ENCODE results near the gene KLHL24. TPM values are rescaled to one million over a fixed set of nuclear protein-coding genes. Genes with fewer than 3 reads are reported as not detected.
"Not testable (repeated sequence)": the region's sequence is repeated elsewhere in the genome, so short reads cannot be mapped to it uniquely, and the experiment has no call there.

KLHL24 gene
- polyA plus RNA-seq, 1 experiment = 33.6 TPM

GRCh38 chr3:183635107-183635430, 354 bp upstream of the KLHL24 start:
- Histone ChIP-seq H3K27me3 (ENCODE audit: control insufficient read depth, insufficient read depth, low read length) (no peaks in the 10 kb centered on the region), H3K9me3 (ENCODE audit: control insufficient read depth, insufficient read depth, low read length) (no peaks in the 10 kb centered on the region; the same call in 1 of the 2 replicates), H3K4me3 (ENCODE audit: low read depth, low read length) (peak overlapping the region; percentile 89), H3K27ac (ENCODE audit: low read depth, low read length) (peak overlapping the region; percentile 96)
- CTCF ChIA-PET = interaction anchor here (1.9 to 2.0 kb wide), 2 partner anchors 132 to 166 kb away, joined by 5 to 7 read pairs; no protein-coding TSS in a partner anchor
- POLR2A ChIA-PET = interaction anchor here (0.7 to 1.0 kb wide), 3 partner anchors 63 to 152 kb away, joined by 3 to 18 read pairs (median 12); partner anchors contain the start of gene YEATS2
- no peak for TF ChIP-seq CTCF (IDR thresholded peaks at IDR 0.05; ENCODE audit: low read depth, low read length)
- DNase-seq (ENCODE audit: low read depth, low spot score) = no peak

- POLR2A ChIA-PET = interaction anchor here (0.5 to 1.7 kb wide), 7 partner anchors 9 to 481 kb away, joined by 3 to 13 read pairs (median 3); partner anchors contain the start of gene YEATS2
Observed at GRCh38 chr3:183636221-183637105, 1.0 kb downstream of the KLHL24 start.

GRCh38 chr3:183637106-183637486, 1.7 kb downstream of the KLHL24 start:
- H3K9me3 ChIP-seq (ENCODE audit: control insufficient read depth, insufficient read depth, low read length) = no peaks in the 10 kb centered on the region; the same call in 1 of the 2 replicates
- no peaks in the 10 kb centered on the region for H3K27me3 ChIP-seq (ENCODE audit: control insufficient read depth, insufficient read depth, low read length)
- peak overlapping the region; percentile 39 for H3K27ac ChIP-seq (ENCODE audit: low read depth, low read length)
- ChIA-PET CTCF (interaction anchor here (1.7 kb wide), 1 partner anchor 130 kb away, joined by 7 read pairs; no protein-coding TSS in a partner anchor), POLR2A (interaction anchor here (1.0 to 1.7 kb wide), 4 partner anchors 9 to 60 kb away, joined by 3 to 13 read pairs (median 3); partner anchors contain the start of gene YEATS2)
- H3K4me3 ChIP-seq (ENCODE audit: low read depth, low read length) = peak overlapping the region; percentile 89
- no peak for DNase-seq (ENCODE audit: low read depth, low spot score)
- TF ChIP-seq CTCF (IDR thresholded peaks at IDR 0.05; ENCODE audit: low read depth, low read length) = no peak

More at GRCh38 chr3:183636221-183637105, 1.0 kb downstream of the KLHL24 start:
- Histone ChIP-seq H3K27ac (ENCODE audit: low read depth, low read length) (peak overlapping the region; percentile 96), H3K27me3 (ENCODE audit: control insufficient read depth, insufficient read depth, low read length) (no peaks in the 10 kb centered on the region), H3K4me3 (ENCODE audit: low read depth, low read length) (peak overlapping the region; percentile 89), H3K9me3 (ENCODE audit: control insufficient read depth, insufficient read depth, low read length) (no peaks in the 10 kb centered on the region; the same call in 1 of the 2 replicates)
- CTCF ChIA-PET = interaction anchor here (1.7 kb wide), 1 partner anchor 131 kb away, joined by 7 read pairs; no protein-coding TSS in a partner anchor
- DNase-seq (ENCODE audit: low read depth, low spot score) = peak; percentile 77
- TF ChIP-seq CTCF (IDR thresholded peaks at IDR 0.05; ENCODE audit: low read depth, low read length) = no peak

GRCh38 chr3:183637633-183638032, 2.2 kb downstream of the KLHL24 start:
- not testable (repeated sequence) for DNase-seq (ENCODE audit: low read depth, low spot score); H3K27ac ChIP-seq (ENCODE audit: low read depth, low read length); H3K4me3 ChIP-seq (ENCODE audit: low read depth, low read length); H3K27me3 ChIP-seq (ENCODE audit: control insufficient read depth, insufficient read depth, low read length); H3K9me3 ChIP-seq (ENCODE audit: control insufficient read depth, insufficient read depth, low read length)
- POLR2A ChIA-PET = interaction anchor here (1.7 kb wide), 1 partner anchor 60 kb away, joined by 13 read pairs; the partner anchor contains the start of gene YEATS2
- CTCF ChIA-PET = interaction anchor here (1.7 kb wide), 1 partner anchor 129 kb away, joined by 7 read pairs; no protein-coding TSS in a partner anchor

GRCh38 chr3:183638101-183638852, 2.9 kb downstream of the KLHL24 start:
- H3K4me3 ChIP-seq (ENCODE audit: low read depth, low read length) = no peak overlapping the region
- ChIA-PET CTCF (interaction anchor here (1.7 kb wide), 1 partner anchor 129 kb away, joined by 7 read pairs; no protein-coding TSS in a partner anchor), POLR2A (no interaction called here)
- no peak for TF ChIP-seq CTCF (IDR thresholded peaks at IDR 0.05; ENCODE audit: low read depth, low read length)
- no peaks in the 10 kb centered on the region for H3K27me3 ChIP-seq (ENCODE audit: control insufficient read depth, insufficient read depth, low read length)
- no peak overlapping the region for H3K27ac ChIP-seq (ENCODE audit: low read depth, low read length)
- DNase-seq (ENCODE audit: low read depth, low spot score) = no peak
- no peaks in the 10 kb centered on the region; the same call in 1 of the 2 replicates for H3K9me3 ChIP-seq (ENCODE audit: control insufficient read depth, insufficient read depth, low read length)

- H3K4me3 ChIP-seq (ENCODE audit: low read depth, low read length); H3K9me3 ChIP-seq (ENCODE audit: control insufficient read depth, insufficient read depth, low read length); DNase-seq (ENCODE audit: low read depth, low spot score); CTCF ChIA-PET; POLR2A ChIA-PET; H3K27ac ChIP-seq (ENCODE audit: low read depth, low read length); H3K27me3 ChIP-seq (ENCODE audit: control insufficient read depth, insufficient read depth, low read length): not testable (repeated sequence)
Observed at GRCh38 chr3:183640635-183641034, 5.2 kb downstream of the KLHL24 start.

Measured in AG04450 (cell line).